ENCODE measurements around the gene GRK1.

GRK1 gene

GRCh38 chr13:113758651-113759524 is 91.9 kb downstream of the GRK1 start, which contains the start of gene TMEM255B (continued):
- TF ChIP-seq, protein P1, sequence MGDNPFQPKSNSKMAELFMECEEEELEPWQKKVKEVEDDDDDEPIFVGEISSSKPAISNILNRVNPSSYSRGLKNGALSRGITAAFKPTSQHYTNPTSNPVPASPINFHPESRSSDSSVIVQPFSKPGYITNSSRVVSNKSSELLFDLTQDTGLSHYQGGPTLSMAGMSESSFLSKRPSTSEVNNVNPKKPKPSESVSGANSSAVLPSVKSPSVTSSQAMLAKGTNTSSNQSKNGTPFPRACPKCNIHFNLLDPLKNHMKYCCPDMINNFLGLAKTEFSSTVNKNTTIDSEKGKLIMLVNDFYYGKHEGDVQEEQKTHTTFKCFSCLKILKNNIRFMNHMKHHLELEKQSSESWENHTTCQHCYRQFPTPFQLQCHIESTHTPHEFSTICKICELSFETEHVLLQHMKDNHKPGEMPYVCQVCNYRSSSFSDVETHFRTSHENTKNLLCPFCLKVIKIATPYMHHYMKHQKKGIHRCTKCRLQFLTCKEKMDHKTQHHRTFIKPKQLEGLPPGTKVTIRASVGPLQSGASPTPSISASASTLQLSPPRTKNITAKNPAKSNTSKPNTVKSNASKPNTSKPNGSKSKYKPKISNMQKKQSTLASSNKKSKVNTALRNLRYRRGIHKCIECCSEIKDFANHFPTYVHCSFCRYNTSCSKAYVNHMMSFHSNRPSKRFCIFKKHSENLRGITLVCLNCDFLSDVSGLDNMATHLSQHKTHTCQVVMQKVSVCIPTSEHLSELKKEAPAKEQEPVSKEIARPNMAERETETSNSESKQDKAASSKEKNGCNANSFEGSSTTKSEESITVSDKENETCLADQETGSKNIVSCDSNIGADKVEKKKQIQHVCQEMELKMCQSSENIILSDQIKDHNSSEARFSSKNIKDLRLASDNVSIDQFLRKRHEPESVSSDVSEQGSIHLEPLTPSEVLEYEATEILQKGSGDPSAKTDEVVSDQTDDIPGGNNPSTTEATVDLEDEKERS (tag by site-specific recombination; IDR thresholded peaks at IDR 0.05) = no peak
- TF ChIP-seq ZNF654 (tag by site-specific recombination; IDR thresholded peaks at IDR 0.05; ENCODE audit: low read depth) (no peak), ZNF155 (tag by site-specific recombination; IDR thresholded peaks at IDR 0.05) (no peak), ZSCAN30 (tag by site-specific recombination; IDR thresholded peaks at IDR 0.05) (peak; percentile 83), ZNF610 (tag by site-specific recombination; IDR thresholded peaks at IDR 0.05; ENCODE audit: borderline replicate concordance) (peak; percentile 28; the same call in 1 of the 2 replicates), OSR2 (tag by site-specific recombination; IDR thresholded peaks at IDR 0.05) (no peak), WT1 (tag by site-specific recombination; IDR thresholded peaks at IDR 0.05) (no peak), KLF1 (tag by site-specific recombination; IDR thresholded peaks at IDR 0.05) (peak; percentile 32; the same call in 1 of the 2 replicates), ZXDB (tag by site-specific recombination; IDR thresholded peaks at IDR 0.05) (no peak), ZNF510 (tag by site-specific recombination; IDR thresholded peaks at IDR 0.05; ENCODE audit: insufficient replicate concordance) (no peak), ZNF175 (tag by site-specific recombination; IDR thresholded peaks at IDR 0.05) (no peak), GLIS1 (tag by site-specific recombination; IDR thresholded peaks at IDR 0.05) (peak; percentile 53; the same call in 1 of the 2 replicates), ZFP3 (tag by site-specific recombination; IDR thresholded peaks at IDR 0.05; ENCODE audit: low read depth) (no peak), YY1 (tag by site-specific recombination; IDR thresholded peaks at IDR 0.05) (no peak), ZNF362 (tag by site-specific recombination; IDR thresholded peaks at IDR 0.05) (no peak), HOXD13 (CRISPR knock-in tag; IDR thresholded peaks at IDR 0.05; ENCODE audit: borderline replicate concordance) (no peak), ZNF114 (tag by site-specific recombination; IDR thresholded peaks at IDR 0.05) (no peak), ZNF211 (tag by site-specific recombination; IDR thresholded peaks at IDR 0.05; ENCODE audit: low read depth) (no peak), MYNN (tag by site-specific recombination; IDR thresholded peaks at IDR 0.05; ENCODE audit: borderline replicate concordance) (no peak), ZNF558 (tag by site-specific recombination; IDR thresholded peaks at IDR 0.05) (no peak), ZNF488 (tag by site-specific recombination; IDR thresholded peaks at IDR 0.05) (no peak)
- TF ChIP-seq, protein P2, sequence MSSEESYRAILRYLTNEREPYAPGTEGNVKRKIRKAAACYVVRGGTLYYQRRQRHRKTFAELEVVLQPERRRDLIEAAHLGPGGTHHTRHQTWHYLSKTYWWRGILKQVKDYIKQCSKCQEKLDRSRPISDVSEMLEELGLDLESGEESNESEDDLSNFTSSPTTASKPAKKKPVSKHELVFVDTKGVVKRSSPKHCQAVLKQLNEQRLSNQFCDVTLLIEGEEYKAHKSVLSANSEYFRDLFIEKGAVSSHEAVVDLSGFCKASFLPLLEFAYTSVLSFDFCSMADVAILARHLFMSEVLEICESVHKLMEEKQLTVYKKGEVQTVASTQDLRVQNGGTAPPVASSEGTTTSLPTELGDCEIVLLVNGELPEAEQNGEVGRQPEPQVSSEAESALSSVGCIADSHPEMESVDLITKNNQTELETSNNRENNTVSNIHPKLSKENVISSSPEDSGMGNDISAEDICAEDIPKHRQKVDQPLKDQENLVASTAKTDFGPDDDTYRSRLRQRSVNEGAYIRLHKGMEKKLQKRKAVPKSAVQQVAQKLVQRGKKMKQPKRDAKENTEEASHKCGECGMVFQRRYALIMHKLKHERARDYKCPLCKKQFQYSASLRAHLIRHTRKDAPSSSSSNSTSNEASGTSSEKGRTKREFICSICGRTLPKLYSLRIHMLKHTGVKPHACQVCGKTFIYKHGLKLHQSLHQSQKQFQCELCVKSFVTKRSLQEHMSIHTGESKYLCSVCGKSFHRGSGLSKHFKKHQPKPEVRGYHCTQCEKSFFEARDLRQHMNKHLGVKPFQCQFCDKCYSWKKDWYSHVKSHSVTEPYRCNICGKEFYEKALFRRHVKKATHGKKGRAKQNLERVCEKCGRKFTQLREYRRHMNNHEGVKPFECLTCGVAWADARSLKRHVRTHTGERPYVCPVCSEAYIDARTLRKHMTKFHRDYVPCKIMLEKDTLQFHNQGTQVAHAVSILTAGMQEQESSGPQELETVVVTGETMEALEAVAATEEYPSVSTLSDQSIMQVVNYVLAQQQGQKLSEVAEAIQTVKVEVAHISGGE (tag by site-specific recombination; conservative IDR thresholded peaks at IDR 0.05; ENCODE audit: low read depth) = no peak
- TF ChIP-seq, protein P3, sequence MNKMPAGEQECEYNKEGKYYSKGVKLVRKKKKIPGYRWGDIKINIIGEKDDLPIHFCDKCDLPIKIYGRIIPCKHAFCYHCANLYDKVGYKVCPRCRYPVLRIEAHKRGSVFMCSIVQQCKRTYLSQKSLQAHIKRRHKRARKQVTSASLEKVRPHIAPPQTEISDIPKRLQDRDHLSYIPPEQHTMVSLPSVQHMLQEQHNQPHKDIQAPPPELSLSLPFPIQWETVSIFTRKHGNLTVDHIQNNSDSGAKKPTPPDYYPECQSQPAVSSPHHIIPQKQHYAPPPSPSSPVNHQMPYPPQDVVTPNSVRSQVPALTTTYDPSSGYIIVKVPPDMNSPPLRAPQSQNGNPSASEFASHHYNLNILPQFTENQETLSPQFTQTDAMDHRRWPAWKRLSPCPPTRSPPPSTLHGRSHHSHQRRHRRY (tag by site-specific recombination; IDR thresholded peaks at IDR 0.05) = no peak
- TF ChIP-seq, protein P4, sequence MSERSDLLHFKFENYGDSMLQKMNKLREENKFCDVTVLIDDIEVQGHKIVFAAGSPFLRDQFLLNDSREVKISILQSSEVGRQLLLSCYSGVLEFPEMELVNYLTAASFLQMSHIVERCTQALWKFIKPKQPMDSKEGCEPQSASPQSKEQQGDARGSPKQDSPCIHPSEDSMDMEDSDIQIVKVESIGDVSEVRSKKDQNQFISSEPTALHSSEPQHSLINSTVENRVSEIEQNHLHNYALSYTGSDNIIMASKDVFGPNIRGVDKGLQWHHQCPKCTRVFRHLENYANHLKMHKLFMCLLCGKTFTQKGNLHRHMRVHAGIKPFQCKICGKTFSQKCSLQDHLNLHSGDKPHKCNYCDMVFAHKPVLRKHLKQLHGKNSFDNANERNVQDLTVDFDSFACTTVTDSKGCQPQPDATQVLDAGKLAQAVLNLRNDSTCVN (tag by site-specific recombination; optimal IDR thresholded peaks at IDR 0.05) = peak; percentile 52
- TF ChIP-seq, protein P5, sequence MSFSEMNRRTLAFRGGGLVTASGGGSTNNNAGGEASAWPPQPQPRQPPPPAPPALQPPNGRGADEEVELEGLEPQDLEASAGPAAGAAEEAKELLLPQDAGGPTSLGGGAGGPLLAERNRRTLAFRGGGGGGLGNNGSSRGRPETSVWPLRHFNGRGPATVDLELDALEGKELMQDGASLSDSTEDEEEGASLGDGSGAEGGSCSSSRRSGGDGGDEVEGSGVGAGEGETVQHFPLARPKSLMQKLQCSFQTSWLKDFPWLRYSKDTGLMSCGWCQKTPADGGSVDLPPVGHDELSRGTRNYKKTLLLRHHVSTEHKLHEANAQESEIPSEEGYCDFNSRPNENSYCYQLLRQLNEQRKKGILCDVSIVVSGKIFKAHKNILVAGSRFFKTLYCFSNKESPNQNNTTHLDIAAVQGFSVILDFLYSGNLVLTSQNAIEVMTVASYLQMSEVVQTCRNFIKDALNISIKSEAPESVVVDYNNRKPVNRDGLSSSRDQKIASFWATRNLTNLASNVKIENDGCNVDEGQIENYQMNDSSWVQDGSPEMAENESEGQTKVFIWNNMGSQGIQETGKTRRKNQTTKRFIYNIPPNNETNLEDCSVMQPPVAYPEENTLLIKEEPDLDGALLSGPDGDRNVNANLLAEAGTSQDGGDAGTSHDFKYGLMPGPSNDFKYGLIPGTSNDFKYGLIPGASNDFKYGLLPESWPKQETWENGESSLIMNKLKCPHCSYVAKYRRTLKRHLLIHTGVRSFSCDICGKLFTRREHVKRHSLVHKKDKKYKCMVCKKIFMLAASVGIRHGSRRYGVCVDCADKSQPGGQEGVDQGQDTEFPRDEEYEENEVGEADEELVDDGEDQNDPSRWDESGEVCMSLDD (tag by site-specific recombination; IDR thresholded peaks at IDR 0.05) = no peak

Data from HEK293 (cell line).